ENCODE data around the gene PKM.

Gene PKM

DNA sequence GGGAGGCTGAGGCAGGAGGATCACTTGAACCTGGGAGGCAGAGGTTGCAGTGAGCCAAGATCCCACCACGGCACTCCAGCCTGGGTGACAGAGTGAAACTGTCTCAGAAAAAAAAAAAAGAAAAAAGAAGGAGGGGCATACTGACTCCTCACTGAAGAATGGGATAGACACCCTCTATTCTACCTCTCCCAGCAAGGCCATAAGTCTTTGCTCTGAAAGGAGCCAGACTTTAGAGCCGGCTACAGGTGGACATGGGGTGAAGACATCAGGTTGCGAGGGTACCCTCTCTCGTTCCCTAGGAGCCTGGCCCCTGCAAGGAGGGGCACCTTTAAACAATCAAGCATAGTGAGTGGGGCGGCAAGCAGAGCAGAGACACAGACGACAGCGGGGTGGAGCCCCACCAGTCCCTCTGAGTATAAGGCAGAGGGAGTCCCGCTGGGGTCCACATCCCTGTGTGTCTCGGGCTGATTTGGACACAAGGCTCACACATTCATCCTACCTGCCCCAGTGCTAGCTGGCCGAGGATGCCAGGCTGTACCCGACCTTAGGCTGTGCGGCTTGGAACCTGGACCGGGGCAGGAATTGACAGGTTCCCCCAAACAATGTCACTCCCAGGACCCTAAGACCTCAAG lies 34.5 kb downstream of the PKM start:
- Histone ChIP-seq H3K27ac (no peak overlapping the region), H3K27me3 (peaks cover 0 to 4% of the 10 kb centered on the region in 2 donors), H3K4me3 (peak overlapping the region in 1 of 2 donors; percentile 59), H3K9me3 (no peaks in the 10 kb centered on the region), H3K4me1 (peaks cover 0 to 13% (median 5%) of the 10 kb centered on the region in 4 donors), H3K36me3 (peaks cover 18 to 32% (median 20%) of the 10 kb centered on the region in 3 donors)
- TF ChIP-seq, protein P1, sequence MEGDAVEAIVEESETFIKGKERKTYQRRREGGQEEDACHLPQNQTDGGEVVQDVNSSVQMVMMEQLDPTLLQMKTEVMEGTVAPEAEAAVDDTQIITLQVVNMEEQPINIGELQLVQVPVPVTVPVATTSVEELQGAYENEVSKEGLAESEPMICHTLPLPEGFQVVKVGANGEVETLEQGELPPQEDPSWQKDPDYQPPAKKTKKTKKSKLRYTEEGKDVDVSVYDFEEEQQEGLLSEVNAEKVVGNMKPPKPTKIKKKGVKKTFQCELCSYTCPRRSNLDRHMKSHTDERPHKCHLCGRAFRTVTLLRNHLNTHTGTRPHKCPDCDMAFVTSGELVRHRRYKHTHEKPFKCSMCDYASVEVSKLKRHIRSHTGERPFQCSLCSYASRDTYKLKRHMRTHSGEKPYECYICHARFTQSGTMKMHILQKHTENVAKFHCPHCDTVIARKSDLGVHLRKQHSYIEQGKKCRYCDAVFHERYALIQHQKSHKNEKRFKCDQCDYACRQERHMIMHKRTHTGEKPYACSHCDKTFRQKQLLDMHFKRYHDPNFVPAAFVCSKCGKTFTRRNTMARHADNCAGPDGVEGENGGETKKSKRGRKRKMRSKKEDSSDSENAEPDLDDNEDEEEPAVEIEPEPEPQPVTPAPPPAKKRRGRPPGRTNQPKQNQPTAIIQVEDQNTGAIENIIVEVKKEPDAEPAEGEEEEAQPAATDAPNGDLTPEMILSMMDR (IDR thresholded peaks at IDR 0.05): no peak
- intact Hi-C loops (cut with DNase I; ENCODE audit: low total_unique reads): no loop called here
- DNase-seq: no peak

DNA sequence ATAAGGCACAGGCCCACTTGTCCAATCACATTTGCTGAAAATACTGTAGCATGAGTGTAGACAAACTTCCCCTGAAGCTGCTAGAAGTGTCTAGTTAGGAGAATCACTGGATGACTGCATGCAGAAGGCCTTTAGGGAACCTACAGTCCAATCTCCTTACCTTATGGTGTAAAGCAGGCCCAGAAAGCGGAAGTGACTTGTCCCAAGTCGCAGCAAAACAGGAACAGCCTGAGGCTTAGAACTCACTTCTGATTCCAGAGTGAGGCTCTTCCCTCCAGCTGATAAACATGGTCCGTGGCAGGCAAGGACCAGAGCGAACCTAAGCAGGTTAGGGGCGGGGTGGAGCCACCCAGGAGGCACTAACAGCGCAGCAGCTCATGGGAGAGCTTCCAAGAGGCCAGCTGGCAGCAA lies 35.9 kb downstream of the PKM start:
- Histone ChIP-seq H3K4me1 (peaks cover 0 to 13% (median 5%) of the 10 kb centered on the region in 4 donors), H3K27me3 (peaks cover 0 to 4% of the 10 kb centered on the region in 2 donors), H3K9me3 (no peaks in the 10 kb centered on the region), H3K36me3 (peaks cover 9 to 17% (median 11%) of the 10 kb centered on the region in 3 donors), H3K4me3 (no peak overlapping the region), H3K27ac (no peak overlapping the region)
- no peak for DNase-seq
- TF ChIP-seq, protein P1 (IDR thresholded peaks at IDR 0.05): no peak
- intact Hi-C loops (cut with DNase I; ENCODE audit: low total_unique reads): no loop called here

DNA sequence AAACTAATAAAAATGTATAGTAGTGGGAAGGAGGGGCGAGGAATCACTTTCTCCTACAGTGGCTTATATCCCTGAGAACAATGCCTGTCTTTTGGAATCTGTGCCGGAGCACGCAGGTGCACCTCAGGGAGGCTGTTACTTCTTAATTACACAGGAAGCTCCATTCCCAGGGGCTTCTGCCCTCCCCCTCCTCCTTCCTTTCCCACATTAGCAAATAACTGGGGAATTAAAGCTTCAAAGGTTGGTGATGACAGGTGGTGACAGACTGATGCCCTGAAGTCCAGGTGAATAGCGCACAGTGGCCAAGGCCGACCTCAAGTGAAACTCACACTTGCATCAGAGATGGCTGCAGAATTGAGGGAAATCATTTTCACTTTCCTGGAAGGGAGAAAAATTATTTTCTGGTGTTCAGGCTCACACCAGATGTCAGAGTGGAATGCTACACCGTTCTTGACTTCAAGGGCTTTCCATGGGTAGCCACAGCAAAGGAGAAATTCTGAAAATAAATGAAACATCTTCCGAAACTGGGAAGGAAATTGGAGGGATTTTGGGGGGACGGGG lies 37.1 kb downstream of the PKM start:
- peaks cover 0 to 4% of the 10 kb centered on the region in 2 donors for H3K27me3 ChIP-seq
- peaks cover 0 to 13% (median 5%) of the 10 kb centered on the region in 4 donors for H3K4me1 ChIP-seq
- H3K4me3 ChIP-seq: no peak overlapping the region
- H3K27ac ChIP-seq: no peak overlapping the region
- TF ChIP-seq, protein P1 (IDR thresholded peaks at IDR 0.05): no peak
- DNase-seq: no peak
- intact Hi-C loops (cut with DNase I; ENCODE audit: low total_unique reads): no loop called here
- peaks cover 3 to 5% (median 4%) of the 10 kb centered on the region in 3 donors for H3K36me3 ChIP-seq
- no peaks in the 10 kb centered on the region for H3K9me3 ChIP-seq

DNA sequence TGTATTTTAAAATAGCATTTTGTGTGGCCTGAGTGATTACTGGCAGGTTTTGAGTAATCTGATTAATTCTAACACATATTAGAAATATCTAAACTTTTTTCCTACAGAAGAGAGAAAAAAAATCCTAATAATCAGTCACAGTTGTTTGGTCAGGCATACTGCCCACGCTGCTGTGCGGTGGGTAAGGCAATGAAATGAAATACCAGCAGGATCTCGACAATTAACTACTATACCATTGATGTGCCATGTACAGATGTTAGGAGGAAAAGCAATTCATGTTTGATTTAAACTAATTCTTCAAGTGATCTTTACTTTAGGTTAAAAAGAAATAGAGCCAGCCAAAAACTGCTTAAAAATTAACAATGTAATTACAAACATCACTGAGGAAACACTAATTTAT lies 38.6 kb downstream of the PKM start:
- Histone ChIP-seq H3K36me3 (no peaks in the 10 kb centered on the region), H3K27me3 (peaks cover 0 to 4% of the 10 kb centered on the region in 2 donors), H3K27ac (no peak overlapping the region), H3K4me3 (no peak overlapping the region), H3K9me3 (no peaks in the 10 kb centered on the region), H3K4me1 (peaks cover 0 to 8% (median 3%) of the 10 kb centered on the region in 4 donors)
- intact Hi-C loops (cut with DNase I; ENCODE audit: low total_unique reads): no loop called here
- DNase-seq: no peak
- TF ChIP-seq, protein P1 (IDR thresholded peaks at IDR 0.05): no peak

DNA sequence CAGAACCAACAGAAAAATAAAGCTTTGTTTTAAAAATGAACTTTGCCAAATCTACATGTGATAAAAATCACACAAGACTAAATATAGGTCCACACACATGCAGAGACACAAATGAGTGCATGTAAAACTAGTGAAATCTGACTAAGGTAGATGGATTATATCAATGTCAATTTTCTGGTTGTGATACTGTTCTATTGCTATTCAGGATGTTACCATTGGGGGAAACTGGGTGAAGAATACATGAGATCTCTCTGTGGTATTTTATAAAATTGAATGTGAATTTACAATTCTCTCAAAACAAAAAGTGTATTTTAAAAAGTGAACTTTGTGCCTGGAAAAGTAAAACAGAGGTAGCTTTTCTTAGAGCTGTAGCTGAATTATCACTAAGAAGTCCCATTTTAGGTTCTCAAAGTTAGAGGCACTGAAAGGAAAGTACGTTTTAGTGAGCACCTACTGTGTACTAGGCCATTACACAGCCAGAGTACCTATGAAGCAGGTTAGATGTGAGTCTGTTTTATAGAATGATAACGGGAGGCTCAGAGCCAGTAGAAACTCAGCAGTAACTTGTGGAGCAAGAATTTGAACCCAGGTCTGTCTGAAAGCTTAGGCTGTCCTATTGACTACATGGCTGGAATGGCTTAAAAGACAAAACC lies 41.6 kb downstream of the PKM start:
- peaks cover 0 to 2% of the 10 kb centered on the region in 2 donors for H3K27me3 ChIP-seq
- H3K36me3 ChIP-seq: no peaks in the 10 kb centered on the region
- intact Hi-C loops (cut with DNase I; ENCODE audit: low total_unique reads): no loop called here
- peaks cover 0 to 4% (median 2%) of the 10 kb centered on the region in 4 donors for H3K4me1 ChIP-seq
- TF ChIP-seq, protein P1 (IDR thresholded peaks at IDR 0.05): no peak
- H3K9me3 ChIP-seq: no peaks in the 10 kb centered on the region
- DNase-seq: no peak
- H3K4me3 ChIP-seq: no peak overlapping the region
- no peak overlapping the region for H3K27ac ChIP-seq
